Activated naive CD4-positive, alpha-beta T cell treated with anti-CD3 and anti-CD28 coated beads, Interleukin-2, amount 50 U/mL, for 16 hours (primary cell): ENCODE data around the gene MYZAP.

Experiments
- DNase-seq: peaks from one replicate; pipeline ENCODE4 v3.0.0-alpha.2; 2020

Gene MYZAP

GRCh38 chr15:57705746-57706404 is 114.2 kb downstream of the MYZAP start:
- DNase-seq = no peak

GRCh38 chr15:57706405-57707209 is 114.9 kb downstream of the MYZAP start, which contains the start of gene POLR2M:
TSS of gene POLR2M (plus strand) at chr15:57706714. CDS start at chr15:57706843, 129 bp downstream.
- DNase-seq = peak; percentile 89

- no peak for DNase-seq
These were observed 116.3 kb downstream of the MYZAP start for GRCh38 chr15:57708047-57708446.

- no peak for DNase-seq
These were observed 126.6 kb downstream of the MYZAP start for GRCh38 chr15:57718309-57718708.

GRCh38 chr15:57720867-57721266 is 129.2 kb downstream of the MYZAP start:
- DNase-seq = no peak

- no peak for DNase-seq
These were observed 134.7 kb downstream of the MYZAP start for GRCh38 chr15:57726411-57726810.

- no peak for DNase-seq
These were observed 135.3 kb downstream of the MYZAP start for GRCh38 chr15:57727031-57727430.

GRCh38 chr15:57728436-57728835 is 136.7 kb downstream of the MYZAP start:
- no peak for DNase-seq

GRCh38 chr15:57730876-57731275 is 139.2 kb downstream of the MYZAP start:
- no peak for DNase-seq

- DNase-seq = no peak
These were observed 139.9 kb downstream of the MYZAP start for GRCh38 chr15:57731530-57732103.

- peak; percentile 40 for DNase-seq
These were observed 141.0 kb downstream of the MYZAP start for GRCh38 chr15:57732526-57733331.

GRCh38 chr15:57734860-57735259 is 143.2 kb downstream of the MYZAP start:
- DNase-seq = no peak
